ENCODE measurements around the gene DLL4.

The DLL4 gene

DNA sequence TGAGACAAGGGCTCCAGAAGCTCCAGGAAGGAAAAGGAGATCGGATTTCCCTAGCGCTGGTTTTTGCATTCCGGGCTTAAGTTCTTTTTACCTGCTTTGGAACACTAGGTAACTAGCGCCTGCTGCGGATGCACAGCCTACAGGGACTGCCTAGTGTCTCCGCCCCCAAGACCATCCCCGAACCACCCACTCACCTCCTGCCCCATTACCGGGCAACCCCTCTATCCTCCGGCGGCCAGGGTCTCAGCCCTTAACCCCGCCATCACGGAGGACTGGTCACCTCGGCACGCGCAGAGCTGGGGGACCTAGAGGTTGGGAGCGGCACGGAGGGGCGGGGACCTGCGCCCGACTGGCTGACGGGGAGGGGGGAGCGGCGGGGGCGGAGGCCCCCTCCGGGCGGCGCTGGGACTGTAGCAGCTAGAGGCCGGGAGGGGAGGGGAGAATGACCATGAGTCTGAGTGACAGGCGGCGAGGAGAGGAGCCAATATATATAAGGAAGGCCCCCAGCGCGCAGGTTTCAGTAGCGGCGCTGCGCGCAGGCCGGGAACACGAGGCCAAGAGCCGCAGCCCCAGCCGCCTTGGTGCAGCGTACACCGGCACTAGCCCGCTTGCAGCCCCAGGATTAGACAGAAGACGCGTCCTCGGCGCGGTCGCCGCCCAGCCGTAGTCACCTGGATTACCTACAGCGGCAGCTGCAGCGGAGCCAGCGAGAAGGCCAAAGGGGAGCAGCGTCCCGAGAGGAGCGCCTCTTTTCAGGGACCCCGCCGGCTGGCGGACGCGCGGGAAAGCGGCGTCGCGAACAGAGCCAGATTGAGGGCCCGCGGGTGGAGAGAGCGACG, at the start of gene DLL4:
TSS of gene DLL4 (plus strand) at position 520 of the 839 bp plus-strand sequence. CDS start 329 bp downstream, outside the sequence.
- peaks cover 27% of the 10 kb centered on the region for H3K27me3 Mint-ChIP-seq
- no peaks in the 10 kb centered on the region for H3K36me3 Mint-ChIP-seq
- H3K4me1 Mint-ChIP-seq (ENCODE audit: low read depth): peaks cover 37% of the 10 kb centered on the region
- H3K27ac Mint-ChIP-seq: no peak within 1 kb of the TSS
- H3K9me3 Mint-ChIP-seq (ENCODE audit: low read depth): no peaks in the 10 kb centered on the region
- H3K4me3 Mint-ChIP-seq: peak within 1 kb of the TSS; percentile 80

DNA sequence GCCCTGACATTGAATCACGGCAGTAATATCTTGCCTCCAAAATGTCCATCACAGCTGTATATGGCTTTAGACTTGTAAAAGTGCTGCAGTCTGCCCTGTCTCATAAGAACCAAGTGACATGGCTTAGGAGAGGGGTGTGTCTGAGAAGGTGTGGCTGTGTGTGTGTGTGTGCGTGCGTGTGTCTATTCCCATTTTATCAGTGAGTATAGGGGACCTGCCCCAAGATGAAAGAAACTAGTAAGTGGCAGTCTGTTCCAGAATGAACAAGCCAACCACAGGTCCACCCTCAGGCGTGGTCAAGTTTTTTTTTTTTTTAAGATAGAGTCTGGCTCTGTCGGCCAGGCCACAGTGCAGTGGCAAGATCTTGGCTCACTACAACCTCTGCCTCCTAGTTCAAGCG, 49.5 kb upstream of the DLL4 start:
- no peak overlapping the region for H3K27ac Mint-ChIP-seq
- no peaks in the 10 kb centered on the region for H3K9me3 Mint-ChIP-seq (ENCODE audit: low read depth)
- H3K4me1 Mint-ChIP-seq (ENCODE audit: low read depth): peaks cover 17% of the 10 kb centered on the region
- peaks cover 2% of the 10 kb centered on the region for H3K27me3 Mint-ChIP-seq
- H3K36me3 Mint-ChIP-seq: no peaks in the 10 kb centered on the region
- no peak overlapping the region for H3K4me3 Mint-ChIP-seq

DNA sequence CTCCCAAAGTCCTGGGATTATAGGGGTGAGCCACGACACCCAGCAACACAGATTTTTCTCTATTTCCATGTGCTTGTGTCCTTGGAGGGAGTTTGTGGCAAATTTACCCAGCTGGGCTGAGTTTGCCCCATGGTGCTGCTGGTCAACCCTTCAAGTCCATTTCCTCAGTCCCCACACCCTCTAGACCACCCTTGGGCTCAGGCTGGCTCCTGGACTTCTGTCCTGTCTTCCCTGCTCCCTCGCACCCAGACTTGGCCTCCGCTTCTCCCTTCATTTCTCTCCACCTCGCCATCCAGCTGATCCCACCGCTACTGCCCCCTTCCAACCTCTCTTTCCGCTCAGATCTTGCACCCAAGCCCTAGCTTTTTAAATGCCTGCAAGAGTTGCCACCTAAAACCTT, 47.8 kb upstream of the DLL4 start:
- Mint-ChIP-seq H3K9me3 (ENCODE audit: low read depth) (no peaks in the 10 kb centered on the region), H3K4me3 (no peak overlapping the region), H3K27ac (no peak overlapping the region), H3K4me1 (ENCODE audit: low read depth) (peaks cover 25% of the 10 kb centered on the region), H3K36me3 (no peaks in the 10 kb centered on the region), H3K27me3 (no peaks in the 10 kb centered on the region)

DNA sequence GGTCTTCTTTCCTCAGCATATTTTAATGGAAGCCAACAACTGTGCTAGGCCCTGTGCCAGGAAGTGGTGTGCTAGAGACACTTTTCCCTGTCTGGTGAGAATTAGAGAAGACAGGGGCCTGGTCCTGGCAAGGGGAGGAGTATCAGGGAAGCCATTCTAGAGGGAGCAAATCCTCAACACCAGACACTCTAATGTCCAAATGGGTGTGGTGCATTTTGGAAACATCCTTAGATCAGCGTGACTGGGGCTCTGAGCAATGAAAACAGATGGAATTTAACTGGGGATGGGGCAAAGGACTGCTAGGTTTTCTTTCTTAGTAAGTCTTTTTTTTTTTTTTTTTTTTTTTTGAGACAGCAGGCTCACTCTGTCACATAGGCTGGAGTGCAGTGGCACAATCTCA, 42.6 kb upstream of the DLL4 start:
- no peaks in the 10 kb centered on the region for H3K27me3 Mint-ChIP-seq
- H3K4me3 Mint-ChIP-seq: no peak overlapping the region
- H3K9me3 Mint-ChIP-seq (ENCODE audit: low read depth): no peaks in the 10 kb centered on the region
- peaks cover 15% of the 10 kb centered on the region for H3K4me1 Mint-ChIP-seq (ENCODE audit: low read depth)
- H3K27ac Mint-ChIP-seq: no peak overlapping the region
- H3K36me3 Mint-ChIP-seq: no peaks in the 10 kb centered on the region

DNA sequence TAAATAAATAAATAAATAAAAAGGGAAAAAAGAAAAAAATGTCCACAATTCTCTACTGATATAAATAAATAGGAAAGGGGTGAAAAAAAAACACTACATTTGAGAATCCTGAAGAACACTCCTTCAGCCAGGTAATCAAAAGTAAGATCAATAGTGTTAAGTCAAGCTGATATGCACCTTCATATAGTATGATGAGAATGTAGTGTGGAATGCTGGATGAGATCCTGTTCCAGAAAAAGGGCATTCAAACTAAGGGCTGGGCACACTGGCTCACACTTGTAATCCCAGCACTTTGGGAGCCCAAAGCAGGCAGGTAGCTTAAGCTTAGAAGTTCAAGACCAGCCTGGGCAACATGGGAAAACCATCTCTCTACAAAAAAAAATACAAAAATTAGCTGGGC, 40.0 kb upstream of the DLL4 start:
- H3K4me3 Mint-ChIP-seq: no peak overlapping the region
- no peaks in the 10 kb centered on the region for H3K36me3 Mint-ChIP-seq
- no peaks in the 10 kb centered on the region for H3K9me3 Mint-ChIP-seq (ENCODE audit: low read depth)
- no peaks in the 10 kb centered on the region for H3K27me3 Mint-ChIP-seq
- H3K27ac Mint-ChIP-seq: no peak overlapping the region
- peaks cover 23% of the 10 kb centered on the region for H3K4me1 Mint-ChIP-seq (ENCODE audit: low read depth)

DNA sequence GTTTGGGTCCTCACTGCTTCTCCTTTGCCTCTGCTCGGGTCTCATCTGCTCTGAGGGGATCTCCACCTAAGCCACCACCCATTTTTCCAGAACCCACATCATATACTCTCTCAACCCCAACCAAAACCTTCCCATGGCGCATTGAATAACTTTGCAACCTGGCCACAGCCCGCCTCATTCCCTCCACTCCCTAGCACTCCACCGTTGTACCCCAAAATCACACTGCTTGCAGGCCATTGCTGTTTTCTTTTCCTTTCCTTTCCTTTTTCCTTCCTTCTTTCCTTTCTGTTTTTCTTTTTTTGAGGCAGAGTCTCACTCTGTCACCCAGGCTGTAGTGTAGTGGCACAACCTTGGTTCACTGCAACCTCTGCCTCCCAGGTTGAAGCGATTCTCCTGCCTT, 38.0 kb upstream of the DLL4 start:
- Mint-ChIP-seq H3K4me1 (ENCODE audit: low read depth) (peaks cover 26% of the 10 kb centered on the region), H3K36me3 (no peaks in the 10 kb centered on the region), H3K27me3 (no peaks in the 10 kb centered on the region), H3K27ac (no peak overlapping the region), H3K9me3 (ENCODE audit: low read depth) (no peaks in the 10 kb centered on the region), H3K4me3 (no peak overlapping the region)

DNA sequence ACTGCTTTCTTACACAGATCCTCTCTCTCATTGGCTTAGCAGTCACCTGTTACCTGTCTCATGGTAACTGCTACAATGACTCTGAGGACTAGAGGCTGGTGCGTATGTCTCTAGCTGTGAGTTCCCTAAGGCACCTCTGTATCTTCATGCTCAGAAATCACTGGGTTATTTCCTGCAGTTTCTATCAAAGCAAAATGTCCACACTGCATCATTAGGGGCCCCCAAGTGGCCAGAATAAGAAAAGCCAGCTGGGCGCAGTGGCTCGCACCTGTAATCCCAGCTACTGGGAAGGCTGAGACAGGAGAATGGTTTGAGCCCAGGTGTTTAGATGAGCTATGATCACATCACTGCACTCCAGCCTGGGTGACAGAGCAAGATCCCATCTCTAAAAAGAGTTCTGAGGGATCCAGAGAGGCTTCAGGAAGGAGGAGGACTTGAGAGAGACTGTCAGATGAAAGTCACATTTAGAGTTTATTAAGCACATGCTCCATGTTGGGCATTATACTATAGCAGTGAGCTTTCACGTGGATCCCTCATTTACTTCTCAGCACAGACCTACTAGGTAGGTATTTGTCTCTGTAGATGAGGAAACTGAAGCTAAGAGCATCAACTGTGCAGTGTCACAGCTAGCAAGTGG, 37.2 kb upstream of the DLL4 start:
- H3K27ac Mint-ChIP-seq: no peak overlapping the region
- no peaks in the 10 kb centered on the region for H3K27me3 Mint-ChIP-seq
- no peaks in the 10 kb centered on the region for H3K36me3 Mint-ChIP-seq
- peaks cover 25% of the 10 kb centered on the region for H3K4me1 Mint-ChIP-seq (ENCODE audit: low read depth)
- H3K4me3 Mint-ChIP-seq: no peak overlapping the region
- no peaks in the 10 kb centered on the region for H3K9me3 Mint-ChIP-seq (ENCODE audit: low read depth)

DNA sequence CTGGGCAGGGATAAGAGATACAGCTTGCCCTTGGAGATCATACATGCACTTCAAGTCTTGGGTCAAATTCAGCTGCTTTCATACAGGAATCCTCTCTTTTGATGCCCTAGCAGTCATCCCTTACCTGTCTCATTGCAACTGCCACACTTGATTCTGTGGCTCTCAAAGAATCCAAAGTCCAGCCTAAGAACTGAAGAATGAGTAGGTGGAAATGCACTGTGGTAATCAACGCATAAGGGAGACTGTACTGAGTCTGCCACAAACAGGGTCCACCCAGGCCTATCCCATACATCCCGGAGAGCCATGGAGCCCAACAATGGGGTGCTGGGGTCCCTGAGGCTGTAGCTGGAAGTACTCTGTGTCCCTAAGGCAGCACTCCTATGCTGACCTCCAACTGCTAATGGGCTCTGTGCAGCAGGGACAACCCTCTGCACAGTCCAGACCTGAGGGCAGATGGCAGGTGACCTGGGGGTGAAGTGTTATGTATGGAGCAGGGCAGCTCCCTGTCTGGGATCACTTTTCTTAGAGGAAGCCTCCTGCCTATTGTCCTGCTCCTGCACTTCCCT, 36.6 kb upstream of the DLL4 start:
- no peak overlapping the region for H3K27ac Mint-ChIP-seq
- no peaks in the 10 kb centered on the region for H3K36me3 Mint-ChIP-seq
- peaks cover 29% of the 10 kb centered on the region for H3K4me1 Mint-ChIP-seq (ENCODE audit: low read depth)
- H3K9me3 Mint-ChIP-seq (ENCODE audit: low read depth): no peaks in the 10 kb centered on the region
- H3K4me3 Mint-ChIP-seq: peak overlapping the region; percentile 35
- no peaks in the 10 kb centered on the region for H3K27me3 Mint-ChIP-seq

DNA sequence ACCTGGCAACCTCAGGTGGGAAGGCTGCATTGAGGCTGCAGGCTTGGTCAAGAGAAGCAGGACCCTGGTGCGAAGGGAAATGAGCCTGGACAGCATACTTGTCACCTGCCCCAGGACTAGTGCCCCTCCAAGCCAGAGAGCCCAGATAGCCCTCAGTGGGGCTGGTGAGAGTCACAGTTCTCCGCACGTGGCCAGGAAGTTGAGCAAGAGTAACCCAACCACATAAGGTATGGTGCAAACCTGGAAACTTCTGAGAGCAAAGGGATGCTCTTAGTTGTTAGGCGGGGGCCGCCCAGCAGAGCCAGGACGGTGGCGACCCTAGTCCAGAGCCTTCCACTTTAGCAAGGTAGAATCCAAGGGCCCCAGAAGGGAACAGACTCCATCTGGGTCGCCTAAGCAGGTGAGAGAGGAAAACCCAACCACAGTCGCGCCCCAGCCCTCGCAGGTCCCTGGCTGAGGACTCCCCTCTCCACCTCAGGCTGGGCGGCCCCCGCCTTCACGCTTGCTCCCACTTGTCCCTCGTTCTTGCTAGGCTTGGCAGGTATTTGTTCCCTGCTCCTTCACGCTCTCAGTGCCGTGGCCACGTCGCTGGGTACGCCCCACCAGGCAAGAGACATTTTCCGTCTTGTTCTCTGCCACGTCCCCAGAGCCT, 36.0 kb upstream of the DLL4 start:
- peak overlapping the region; percentile 99 for H3K4me3 Mint-ChIP-seq
- H3K27ac Mint-ChIP-seq: no peak overlapping the region
- H3K9me3 Mint-ChIP-seq (ENCODE audit: low read depth): no peaks in the 10 kb centered on the region
- H3K4me1 Mint-ChIP-seq (ENCODE audit: low read depth): peaks cover 33% of the 10 kb centered on the region
- H3K27me3 Mint-ChIP-seq: no peaks in the 10 kb centered on the region
- H3K36me3 Mint-ChIP-seq: no peaks in the 10 kb centered on the region

DNA sequence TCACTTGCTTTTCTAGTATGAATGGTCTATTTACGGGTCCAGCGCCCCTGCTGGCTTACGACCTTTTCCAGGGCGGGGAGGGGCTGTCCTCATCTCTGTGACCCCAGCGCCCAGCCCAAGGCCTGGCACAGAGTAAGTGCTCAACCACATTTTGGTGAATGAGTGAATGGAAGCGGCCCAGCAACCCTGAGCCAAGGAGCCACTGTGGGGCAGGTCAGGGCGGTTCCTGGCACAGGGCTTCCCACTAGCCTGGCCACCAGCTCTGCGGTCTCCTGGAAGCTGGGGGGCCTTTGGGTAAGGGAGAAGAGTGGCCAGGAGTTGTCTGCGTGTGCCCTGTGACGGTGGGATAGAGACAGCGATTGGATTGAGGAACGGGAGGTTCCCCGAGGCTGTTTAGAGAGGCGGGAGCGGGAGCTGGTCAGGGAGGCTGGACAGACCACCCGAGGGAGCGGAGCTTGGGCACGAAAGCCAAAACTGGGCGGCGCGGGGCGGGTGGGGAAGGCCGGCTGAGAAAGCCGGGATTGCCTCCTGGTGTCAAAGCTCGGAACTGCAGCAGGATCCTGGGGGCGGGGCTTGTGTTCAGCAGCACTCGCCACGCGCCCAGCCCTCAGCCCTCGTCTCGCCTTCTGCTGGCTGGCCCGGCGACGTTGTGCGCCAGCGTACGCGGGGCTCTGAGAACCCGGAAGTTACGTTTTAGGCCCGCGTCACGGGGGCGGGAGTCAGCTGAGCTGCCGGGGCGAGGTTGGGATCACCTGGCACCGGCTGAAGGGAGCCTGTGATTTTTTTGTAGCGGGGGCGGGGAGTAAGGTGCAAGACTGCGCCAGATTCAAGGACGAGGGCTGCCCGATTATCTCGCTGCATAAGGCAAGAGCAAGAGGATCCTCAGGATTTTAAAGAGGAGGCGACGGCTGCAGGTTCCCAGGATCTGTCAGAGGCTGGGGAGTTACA, 35.1 kb upstream of the DLL4 start, which contains the start of gene VPS18:
TSS of gene VPS18 (plus strand) at position 718 of the 948 bp plus-strand sequence. CDS start 319 bp downstream, outside the sequence.
- Mint-ChIP-seq H3K4me1 (ENCODE audit: low read depth) (peaks cover 37% of the 10 kb centered on the region), H3K4me3 (peak within 1 kb of the TSS; percentile 99)

DNA sequence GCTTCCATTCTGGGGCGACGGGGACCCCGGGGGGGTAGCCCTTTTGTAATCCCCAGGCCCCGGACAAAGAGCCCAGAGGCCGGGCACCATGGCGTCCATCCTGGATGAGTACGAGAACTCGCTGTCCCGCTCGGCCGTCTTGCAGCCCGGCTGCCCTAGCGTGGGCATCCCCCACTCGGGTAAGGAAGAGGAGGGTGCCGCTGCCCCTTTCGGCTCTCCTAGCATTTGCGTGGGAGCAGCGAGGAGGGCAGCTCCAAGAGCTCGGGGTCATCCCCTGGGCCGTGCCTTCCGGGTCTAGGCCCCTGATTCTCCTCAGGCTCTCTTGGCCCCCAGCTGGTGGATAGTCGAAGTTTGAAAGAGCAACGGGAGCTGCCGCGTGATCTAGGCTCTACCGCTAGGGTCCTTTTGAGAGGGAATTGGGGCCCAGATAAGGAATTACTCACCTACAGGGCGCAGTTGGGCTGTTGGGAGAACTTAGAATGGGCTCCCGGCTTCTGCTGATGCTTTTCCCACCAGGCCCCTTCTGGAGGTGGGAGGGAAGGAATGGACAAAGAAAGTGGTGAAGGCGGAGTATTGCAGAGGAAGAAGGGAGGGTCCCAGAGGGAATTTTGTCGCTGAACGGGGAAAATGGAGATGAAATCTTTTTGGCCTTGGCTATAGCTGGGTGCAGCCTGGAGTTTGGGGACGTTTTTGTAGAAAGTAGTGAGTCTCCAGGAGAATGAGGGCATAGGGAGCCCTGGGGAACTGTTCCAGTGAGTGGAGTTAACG, 34.3 kb upstream of the DLL4 start:
- peaks cover 37% of the 10 kb centered on the region for H3K4me1 Mint-ChIP-seq (ENCODE audit: low read depth)
- no peaks in the 10 kb centered on the region for H3K27me3 Mint-ChIP-seq
- H3K9me3 Mint-ChIP-seq (ENCODE audit: low read depth): no peaks in the 10 kb centered on the region
- peak overlapping the region; percentile 99 for H3K4me3 Mint-ChIP-seq
- H3K27ac Mint-ChIP-seq: peak overlapping the region; percentile 86
- peaks cover 2% of the 10 kb centered on the region for H3K36me3 Mint-ChIP-seq

More for the DNA sequence above, 35.1 kb upstream of the DLL4 start, which contains the start of gene VPS18:
- Mint-ChIP-seq H3K9me3 (ENCODE audit: low read depth) (no peaks in the 10 kb centered on the region), H3K27ac (peak within 1 kb of the TSS; percentile 90), H3K27me3 (no peaks in the 10 kb centered on the region), H3K36me3 (peaks cover 2% of the 10 kb centered on the region)

DNA sequence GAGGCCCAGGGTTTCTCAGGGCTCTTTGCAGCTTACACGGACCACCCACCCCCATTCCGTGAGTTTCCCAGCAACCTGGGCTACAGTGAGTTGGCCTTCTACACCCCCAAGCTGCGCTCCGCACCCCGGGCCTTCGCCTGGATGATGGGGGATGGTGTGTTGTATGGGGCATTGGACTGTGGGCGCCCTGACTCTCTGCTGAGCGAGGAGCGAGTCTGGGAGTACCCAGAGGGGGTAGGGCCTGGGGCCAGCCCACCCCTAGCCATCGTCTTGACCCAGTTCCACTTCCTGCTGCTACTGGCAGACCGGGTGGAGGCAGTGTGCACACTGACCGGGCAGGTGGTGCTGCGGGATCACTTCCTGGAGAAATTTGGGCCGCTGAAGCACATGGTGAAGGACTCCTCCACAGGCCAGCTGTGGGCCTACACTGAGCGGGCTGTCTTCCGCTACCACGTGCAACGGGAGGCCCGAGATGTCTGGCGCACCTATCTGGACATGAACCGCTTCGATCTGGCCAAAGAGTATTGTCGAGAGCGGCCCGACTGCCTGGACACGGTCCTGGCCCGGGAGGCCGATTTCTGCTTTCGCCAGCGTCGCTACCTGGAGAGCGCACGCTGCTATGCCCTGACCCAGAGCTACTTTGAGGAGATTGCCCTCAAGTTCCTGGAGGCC, 29.5 kb upstream of the DLL4 start:
- H3K36me3 Mint-ChIP-seq: peaks cover 6% of the 10 kb centered on the region

More for the DNA sequence above, 29.5 kb upstream of the DLL4 start:
- Mint-ChIP-seq H3K27ac (no peak overlapping the region), H3K9me3 (ENCODE audit: low read depth) (no peaks in the 10 kb centered on the region), H3K27me3 (no peaks in the 10 kb centered on the region), H3K4me3 (no peak overlapping the region), H3K4me1 (ENCODE audit: low read depth) (peaks cover 41% of the 10 kb centered on the region)

Data from activated naive CD8-positive, alpha-beta T cell (primary cell).